H1 (cell line): ENCODE measurements around the gene LHPP. TPM values are rescaled to one million over a fixed set of nuclear protein-coding genes. Genes with fewer than 3 reads are reported as not detected.

ENCODE experiments used
- CTCF ChIA-PET: fragments of 300-600 bp; sonication (Branson Sonifier 250); formaldehyde crosslinking; loops from one replicate; lab custom pipeline; 2021; ENCODE audit not compliant: partially characterized antibody; lab: Charles Lee
- POLR2A ChIA-PET: fragments of 300-600 bp; sonication (Branson Sonifier 250); formaldehyde crosslinking; loops from one replicate; lab custom pipeline; 2021; ENCODE audit warnings: inconsistent platforms; ENCODE audit not compliant: partially characterized antibody; lab: Charles Lee
- DNase-seq, 2 experiments: peaks; one replicate each; pipeline versions ENCODE4 v3.0.0 to v3.0.0-alpha.2; 2010 to 2022; ENCODE audit warnings: low spot score in 2 of 2, low read depth in 1 of 2, mixed read lengths in 1 of 2
- FAIRE-seq: peaks from 2 replicates; lab custom pipeline; 2011; peaks lifted over from hg19 to GRCh38; lab: Jason Lieb, UNC
- H2AFZ ChIP-seq: 2 replicates; pipeline ENCODE4 v1.8.1; 2012; ENCODE audit warnings: low read length, inconsistent platforms
- H2AK5ac ChIP-seq: 2 replicates; pipeline ENCODE4 v1.6.1; 2013; ENCODE audit warnings: low read depth, low read length
- H2BK120ac ChIP-seq: replicated peaks from 2 replicates; pipeline ENCODE3; 2013; ENCODE audit warnings: low read depth, low read length, inconsistent platforms
- H2BK12ac ChIP-seq: 2 replicates; pipeline ENCODE4 v1.6.1; 2013; ENCODE audit warnings: low read depth, low read length
- H2BK15ac ChIP-seq: 2 replicates; pipeline ENCODE4 v1.6.1; 2013; ENCODE audit warnings: low read length
- H2BK20ac ChIP-seq: 2 replicates; pipeline ENCODE4 v1.6.1; 2013; ENCODE audit warnings: low read length
- H2BK5ac ChIP-seq: 2 replicates; pipeline ENCODE4 v1.6.1; 2013; ENCODE audit warnings: low read depth, low read length
- H3K14ac ChIP-seq: 2 replicates; pipeline ENCODE4 v1.6.1; 2013; ENCODE audit warnings: inconsistent platforms; ENCODE audit not compliant: insufficient read length
- H3K18ac ChIP-seq: 2 replicates; pipeline ENCODE4 v1.6.1; 2013; ENCODE audit warnings: low read length; ENCODE audit errors: extremely low read depth
- H3K23ac ChIP-seq: 2 replicates; pipeline ENCODE4 v1.6.1; 2013; ENCODE audit warnings: inconsistent platforms; ENCODE audit not compliant: insufficient read length
- H3K23me2 ChIP-seq: 2 replicates; pipeline ENCODE4 v1.6.1; 2013; ENCODE audit warnings: low read depth, low read length
- H3K27ac ChIP-seq: 2 replicates; pipeline ENCODE4 v1.6.1; 2011; ENCODE audit warnings: low read depth, low read length, inconsistent platforms
- H3K27me3 ChIP-seq, 4 experiments: replicated peaks in 1 of 4; 1 replicate in 1 of 4; 2 replicates in 3 of 4; pipeline versions ENCODE4 v1.6.1 to v1.8.1; 2011 to 2013; ENCODE audit warnings: low read length in 3 of 4, mild to moderate bottlenecking in 3 of 4, inconsistent platforms in 2 of 4, mixed read lengths in 2 of 4, moderate library complexity in 1 of 4; ENCODE audit not compliant: control insufficient read depth in 3 of 4, insufficient read depth in 3 of 4; ENCODE audit errors: extremely low read depth in 1 of 4
- H3K36me3 ChIP-seq, 4 experiments: 2 replicates each; pipeline versions ENCODE4 v1.6.1 to v1.8.1; 2011 to 2013; ENCODE audit warnings: mild to moderate bottlenecking in 4 of 4, low read length in 3 of 4, moderate library complexity in 2 of 4, control low read depth in 1 of 4, inconsistent platforms in 1 of 4; ENCODE audit not compliant: insufficient read depth in 4 of 4, control insufficient read depth in 2 of 4
- H3K4ac ChIP-seq: replicated peaks from 2 replicates; pipeline ENCODE3; 2013; ENCODE audit warnings: low read length, low read depth, mixed read lengths, inconsistent platforms; ENCODE audit not compliant: insufficient read length
- H3K4me1 ChIP-seq, 4 experiments: replicated peaks in 1 of 4; 1 replicate in 1 of 4; 2 replicates in 3 of 4; pipeline versions ENCODE4 v1.6.1 to v1.8.1; 2011 to 2013; ENCODE audit warnings: low read length in 3 of 4, inconsistent platforms in 2 of 4, mixed read lengths in 1 of 4; ENCODE audit not compliant: insufficient read depth in 4 of 4, control insufficient read depth in 3 of 4
- H3K4me2 ChIP-seq, 2 experiments: 2 replicates each; pipeline versions ENCODE4 v1.6.1 to v1.8.1; 2011 to 2013; ENCODE audit warnings: low read depth in 2 of 2, low read length in 2 of 2, control low read depth in 1 of 2, inconsistent platforms in 1 of 2, mild to moderate bottlenecking in 1 of 2; ENCODE audit not compliant: insufficient read depth in 1 of 2
- H3K4me3 ChIP-seq, 4 experiments: fragments of 200-600, 300-600 bp in 1 of 4; sonication (generic), shearing (Covaris generic), sonication (Bioruptor Twin) in 1 of 4; 2 replicates each; pipeline versions ENCODE4 v1.5.1 to v1.8.1; 2011 to 2016; ENCODE audit warnings: low read length in 4 of 4, low read depth in 3 of 4, control low read depth in 2 of 4, inconsistent platforms in 2 of 4, mild to moderate bottlenecking in 2 of 4, mixed read lengths in 1 of 4, moderate library complexity in 1 of 4; ENCODE audit not compliant: insufficient read depth in 2 of 4; ENCODE audit errors: extremely low read depth in 1 of 4
- H3K56ac ChIP-seq: replicated peaks from 2 replicates; pipeline ENCODE3; 2013; ENCODE audit warnings: low read depth, mild to moderate bottlenecking, mixed read lengths, low read length, inconsistent platforms; ENCODE audit not compliant: insufficient read length
- H3K79me1 ChIP-seq: 2 replicates; pipeline ENCODE4 v1.6.1; 2013; ENCODE audit warnings: low read depth, low read length, control low read depth
- H3K79me2 ChIP-seq, 2 experiments: 2 replicates each; pipeline versions ENCODE4 v1.6.1 to v1.8.1; 2012 to 2013; ENCODE audit warnings: low read length in 2 of 2, mild to moderate bottlenecking in 2 of 2, inconsistent platforms in 1 of 2; ENCODE audit not compliant: insufficient read depth in 2 of 2, control insufficient read depth in 1 of 2
- H3K9ac ChIP-seq, 4 experiments: replicated peaks in 1 of 4; 1 replicate in 1 of 4; 2 replicates in 3 of 4; pipeline versions ENCODE4 v1.6.1 to v1.8.1; 2011 to 2013; ENCODE audit warnings: low read depth in 3 of 4, low read length in 3 of 4, control low read depth in 2 of 4, mild to moderate bottlenecking in 2 of 4, moderate library complexity in 2 of 4, inconsistent platforms in 1 of 4; ENCODE audit errors: extremely low read depth in 1 of 4
- H3K9me3 ChIP-seq, 2 experiments: 2 replicates each; pipeline versions ENCODE4 v1.6.1 to v1.8.1; 2012 to 2013; ENCODE audit warnings: mild to moderate bottlenecking in 2 of 2, moderate library complexity in 2 of 2, control low read depth in 1 of 2, inconsistent platforms in 1 of 2, low read depth in 1 of 2, low read length in 1 of 2, mixed read lengths in 1 of 2; ENCODE audit not compliant: insufficient read depth in 2 of 2
- H4K20me1 ChIP-seq, 2 experiments: replicated peaks in 1 of 2; 2 replicates each; pipeline versions ENCODE3 to v1.8.1; 2011 to 2013; ENCODE audit warnings: inconsistent platforms in 2 of 2, low read length in 2 of 2, mild to moderate bottlenecking in 1 of 2; ENCODE audit not compliant: insufficient read depth in 2 of 2, control insufficient read depth in 1 of 2
- H4K5ac ChIP-seq: 2 replicates; pipeline ENCODE4 v1.6.1; 2013; ENCODE audit warnings: low read length, low read depth, mixed read lengths, inconsistent platforms; ENCODE audit not compliant: insufficient read length
- H4K8ac ChIP-seq: 2 replicates; pipeline ENCODE4 v1.8.0; 2013; ENCODE audit warnings: mild to moderate bottlenecking, moderate library complexity, low read length, inconsistent platforms; ENCODE audit not compliant: insufficient read depth; ENCODE audit errors: extremely low read depth
- H4K91ac ChIP-seq: replicated peaks from 2 replicates; pipeline ENCODE3; 2013; ENCODE audit warnings: low read length, mixed read lengths, inconsistent platforms; ENCODE audit not compliant: insufficient read length
- FOSL1 ChIP-seq: IDR thresholded peaks from 2 replicates; pipeline ENCODE4 v1.6.1; 2011; ENCODE audit warnings: mild to moderate bottlenecking, low read depth, low read length, moderate library complexity; ENCODE audit not compliant: insufficient read depth
- WGBS, 2 experiments: shearing (Covaris generic) in 1 of 2; methylation state at CpG; one replicate each; pipeline versions ENCODE4 v1.1.6 to v1.1.7; 2013 to 2015; ENCODE audit warnings: low lambda C conversion rate in 2 of 2, mixed read lengths in 2 of 2, inconsistent platforms in 1 of 2, low coverage in 1 of 2, missing lambda C conversion rate in 1 of 2; ENCODE audit not compliant: insufficient replicate concordance in 2 of 2, insufficient coverage in 1 of 2, insufficient read length in 1 of 2; ENCODE audit errors: extremely low coverage in 1 of 2, missing lambda C conversion rate in 1 of 2; 5-methylcytosine and 5-hydroxymethylcytosine counted together
- polyA plus RNA-seq, 7 experiments: library from polyadenylated mRNA; depleted of rRNA in 3 of 7; stranded (reverse) in 5 of 7; unstranded in 2 of 7; fragments of >200 nt in 5 of 7; fragments of 200-250 nt in 2 of 7; gene quantifications; 1 replicate in 5 of 7; 2 replicates in 1 of 7; 4 replicates in 1 of 7; pipeline versions ENCODE4 v1.2.1 to v1.2.3, GENCODE V29; 2011 to 2013; ENCODE audit warnings: missing spikeins in 2 of 7, mixed read lengths in 2 of 7
- total RNA-seq: library from RNA; stranded (reverse); fragmentation: NEBNext Ultra II Directional; extraction: Animal tissue kit (Norgen Biotek cat#: 25700); gene quantifications from 2 replicates; pipeline ENCODE4 v1.2.1, GENCODE V29; 2021

The LHPP gene
- total and polyA plus RNA-seq, 2 of the 8 experiments (the other 6 are each of a cell fraction or from before 2014, with no cell fraction given) = 26.0 to 45.0 TPM

DNA sequence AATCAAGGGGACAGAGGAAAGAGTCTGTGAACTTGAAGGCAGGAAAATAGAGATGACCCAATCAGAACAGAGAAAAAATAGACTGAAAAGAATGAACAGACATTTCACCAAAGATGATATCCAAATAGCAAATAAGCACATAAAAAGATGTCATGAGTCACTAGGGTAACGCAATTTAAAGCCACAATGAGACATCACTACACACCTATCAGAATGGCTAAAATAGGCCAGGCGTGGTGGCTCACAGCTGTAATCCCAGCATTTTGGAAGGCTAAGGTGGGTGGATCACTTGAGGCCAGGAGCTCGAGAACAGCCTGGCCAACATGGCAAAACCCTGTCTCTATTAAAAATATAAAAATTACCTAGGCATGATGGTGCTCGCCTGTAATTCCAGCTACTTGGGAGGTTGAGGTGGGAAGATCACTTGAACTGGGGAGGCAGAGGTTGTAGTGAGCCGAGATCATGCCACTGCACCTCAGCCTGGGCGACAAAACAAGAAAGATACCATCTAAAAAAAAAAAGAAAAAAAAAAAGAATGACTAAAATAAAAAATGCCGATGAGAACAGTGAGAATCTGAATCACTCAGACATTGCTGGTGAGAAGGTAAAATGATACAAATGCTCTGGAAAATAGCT, 100.9 kb downstream of the LHPP start:
- no peak for FAIRE-seq
- no peak overlapping the region for H4K5ac ChIP-seq
- H2AFZ ChIP-seq = no peak overlapping the region
- H2BK20ac ChIP-seq = no peak overlapping the region
- WGBS, 2 experiments = 89% methylated on average over 7 of the region's 7 CpGs; no CpG with 5 or more reads in 1 of the 2 experiments
- H3K79me2 ChIP-seq = no peaks in the 10 kb centered on the region
- H4K20me1 ChIP-seq = peaks cover 0 to 3% of the 10 kb centered on the region in 2 experiments
- H3K27me3 ChIP-seq = no peaks in the 10 kb centered on the region
- H2BK12ac ChIP-seq = no peak overlapping the region
- H3K23me2 ChIP-seq = no peaks in the 10 kb centered on the region
- H3K4ac ChIP-seq = no peak overlapping the region
- CTCF ChIA-PET = interaction anchor here (0.6 to 27.9 kb wide), 4 partner anchors 25 to 508 kb away, joined by 3 to 681 read pairs (median 4); no protein-coding TSS in a partner anchor
- H2BK120ac ChIP-seq = no peak overlapping the region
- no peak overlapping the region for H3K4me3 ChIP-seq
- no peak overlapping the region for H2AK5ac ChIP-seq
- no peak overlapping the region for H2BK15ac ChIP-seq
- no peak overlapping the region for H3K4me2 ChIP-seq
- H3K9me3 ChIP-seq = no peaks in the 10 kb centered on the region
- no peak overlapping the region for H3K27ac ChIP-seq
- POLR2A ChIA-PET = no interaction called here
- peaks cover 3 to 9% (median 7%) of the 10 kb centered on the region in 4 experiments; a peak in 6 of 7 replicates for H3K4me1 ChIP-seq
- no peak overlapping the region for H4K91ac ChIP-seq
- H2BK5ac ChIP-seq = no peak overlapping the region
- H3K23ac ChIP-seq = no peak overlapping the region
- no peaks in the 10 kb centered on the region for H3K36me3 ChIP-seq
- H3K14ac ChIP-seq = no peak overlapping the region
- no peak for DNase-seq
- no peak overlapping the region for H4K8ac ChIP-seq
- TF ChIP-seq FOSL1 = no peak
- H3K79me1 ChIP-seq = no peaks in the 10 kb centered on the region
- H3K56ac ChIP-seq = no peak overlapping the region
- H3K9ac ChIP-seq = no peak overlapping the region
- no peak overlapping the region for H3K18ac ChIP-seq
